Measurements from ENCODE around the gene GOSR2. TPM values are rescaled to one million over a fixed set of nuclear protein-coding genes. Genes with fewer than 3 reads are reported as not detected.

The GOSR2 gene
- polyA plus RNA-seq, 1 donor from 2014 or later, result 41.4 TPM

DNA sequence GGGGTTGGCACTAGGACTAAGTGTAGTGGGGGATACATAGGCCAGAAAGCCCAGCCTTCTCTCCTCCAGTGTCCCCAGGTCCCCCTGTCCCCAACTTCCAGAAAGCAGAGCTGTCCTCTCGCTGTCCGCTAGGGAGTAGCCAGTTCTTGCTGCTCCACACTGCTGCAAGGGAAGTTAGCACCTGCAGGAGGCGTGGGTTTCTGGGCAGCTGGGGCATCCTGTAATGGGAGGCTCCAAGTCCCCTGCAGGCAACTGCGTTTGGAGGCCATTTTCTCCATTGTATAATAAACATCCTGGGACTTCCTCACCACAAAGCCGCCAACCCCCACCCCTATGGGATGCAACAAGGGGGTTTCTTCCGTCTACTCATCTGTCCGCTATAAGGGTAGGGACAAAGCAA lies 54.4 kb downstream of the GOSR2 start:
- Histone ChIP-seq H3K9me2 (ENCODE audit: insufficient read depth, low read length) (no peaks in the 10 kb centered on the region), H3K27me3 (ENCODE audit: insufficient read depth, low read depth, low read length) (peaks cover 34% of the 10 kb centered on the region), H2AFZ (ENCODE audit: low read depth, low read length) (no peak overlapping the region), H3K9ac (ENCODE audit: low read length) (no peak overlapping the region), H3K9me3 (ENCODE audit: low read length) (no peaks in the 10 kb centered on the region), H3K4me2 (ENCODE audit: low read length) (no peak overlapping the region), H3K79me2 (replicated peaks; ENCODE audit: insufficient read depth, low read length) (no peaks in the 10 kb centered on the region), H3F3A (ENCODE audit: insufficient read depth, low read length, poor library complexity, severe bottlenecking) (no peaks in the 10 kb centered on the region), H3K4me3 (ENCODE audit: low read length) (peak overlapping the region; percentile 76), H3K27ac (ENCODE audit: low read length) (no peak overlapping the region), H4K20me1 (ENCODE audit: insufficient read depth) (no peaks in the 10 kb centered on the region), H3K36me3 (ENCODE audit: insufficient read depth, low read length) (no peaks in the 10 kb centered on the region)
- no peak for TF ChIP-seq SMC3 (conservative IDR thresholded peaks at IDR 0.05; ENCODE audit: poor library complexity)
- TF ChIP-seq, protein P1, sequence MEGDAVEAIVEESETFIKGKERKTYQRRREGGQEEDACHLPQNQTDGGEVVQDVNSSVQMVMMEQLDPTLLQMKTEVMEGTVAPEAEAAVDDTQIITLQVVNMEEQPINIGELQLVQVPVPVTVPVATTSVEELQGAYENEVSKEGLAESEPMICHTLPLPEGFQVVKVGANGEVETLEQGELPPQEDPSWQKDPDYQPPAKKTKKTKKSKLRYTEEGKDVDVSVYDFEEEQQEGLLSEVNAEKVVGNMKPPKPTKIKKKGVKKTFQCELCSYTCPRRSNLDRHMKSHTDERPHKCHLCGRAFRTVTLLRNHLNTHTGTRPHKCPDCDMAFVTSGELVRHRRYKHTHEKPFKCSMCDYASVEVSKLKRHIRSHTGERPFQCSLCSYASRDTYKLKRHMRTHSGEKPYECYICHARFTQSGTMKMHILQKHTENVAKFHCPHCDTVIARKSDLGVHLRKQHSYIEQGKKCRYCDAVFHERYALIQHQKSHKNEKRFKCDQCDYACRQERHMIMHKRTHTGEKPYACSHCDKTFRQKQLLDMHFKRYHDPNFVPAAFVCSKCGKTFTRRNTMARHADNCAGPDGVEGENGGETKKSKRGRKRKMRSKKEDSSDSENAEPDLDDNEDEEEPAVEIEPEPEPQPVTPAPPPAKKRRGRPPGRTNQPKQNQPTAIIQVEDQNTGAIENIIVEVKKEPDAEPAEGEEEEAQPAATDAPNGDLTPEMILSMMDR (IDR thresholded peaks at IDR 0.05; ENCODE audit: poor library complexity, severe bottlenecking), result peak; percentile 40

DNA sequence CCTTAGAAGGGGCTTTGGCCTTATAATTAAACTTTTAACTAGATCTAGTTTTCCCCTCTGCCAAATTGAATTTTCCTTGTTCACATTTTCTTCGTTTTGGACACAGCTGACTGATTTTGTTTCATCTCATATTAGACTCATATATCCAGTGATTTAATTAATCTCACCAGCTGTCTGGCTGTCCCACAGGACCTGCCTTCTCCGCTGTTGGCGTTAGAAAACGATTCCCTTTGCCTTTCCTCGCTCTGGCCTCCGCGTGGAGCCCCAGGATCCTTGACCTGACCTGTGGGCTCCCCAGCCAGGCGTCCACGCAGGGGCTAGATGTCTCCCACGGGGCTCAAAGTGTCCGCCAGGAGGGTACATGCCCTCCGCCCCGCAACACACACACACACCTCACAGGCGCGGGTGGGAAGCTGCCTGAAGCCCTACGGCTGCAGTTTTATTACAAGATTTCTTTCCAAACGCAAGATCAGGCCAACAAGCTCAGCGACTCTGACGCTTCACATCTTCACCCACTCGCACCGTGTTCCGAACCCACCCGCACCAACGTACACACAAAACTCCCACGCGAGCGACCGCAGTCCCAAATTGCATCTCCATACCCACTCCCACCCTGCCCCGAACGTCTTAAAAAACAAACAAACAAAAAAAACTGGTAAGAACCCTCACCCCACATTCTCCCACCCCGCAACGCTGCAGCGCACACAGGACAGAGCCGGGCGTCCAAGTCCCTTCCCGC lies 55.0 kb downstream of the GOSR2 start:
- no peaks in the 10 kb centered on the region for H3K79me2 ChIP-seq (replicated peaks; ENCODE audit: insufficient read depth, low read length)
- H3K9me3 ChIP-seq (ENCODE audit: low read length), result no peaks in the 10 kb centered on the region
- H3K9ac ChIP-seq (ENCODE audit: low read length), result peak overlapping the region; percentile 51
- H3K36me3 ChIP-seq (ENCODE audit: insufficient read depth, low read length), result no peaks in the 10 kb centered on the region
- H3K4me3 ChIP-seq (ENCODE audit: low read length), result peak overlapping the region; percentile 76
- H2AFZ ChIP-seq (ENCODE audit: low read depth, low read length), result no peak overlapping the region
- peaks cover 34% of the 10 kb centered on the region for H3K27me3 ChIP-seq (ENCODE audit: insufficient read depth, low read depth, low read length)
- H3K9me2 ChIP-seq (ENCODE audit: insufficient read depth, low read length), result no peaks in the 10 kb centered on the region
- TF ChIP-seq EZH2 (IDR thresholded peaks at IDR 0.05; ENCODE audit: borderline replicate concordance, insufficient read depth, low read length, poor library complexity, severe bottlenecking), result no peak
- peak; percentile 29 for TF ChIP-seq POLR2AphosphoS5 (IDR thresholded peaks at IDR 0.05)
- H4K20me1 ChIP-seq (ENCODE audit: insufficient read depth), result no peaks in the 10 kb centered on the region
- no peaks in the 10 kb centered on the region for H3F3A ChIP-seq (ENCODE audit: insufficient read depth, low read length, poor library complexity, severe bottlenecking)
- no peak overlapping the region for H3K4me2 ChIP-seq (ENCODE audit: low read length)
- H3K27ac ChIP-seq (ENCODE audit: low read length), result no peak overlapping the region

DNA sequence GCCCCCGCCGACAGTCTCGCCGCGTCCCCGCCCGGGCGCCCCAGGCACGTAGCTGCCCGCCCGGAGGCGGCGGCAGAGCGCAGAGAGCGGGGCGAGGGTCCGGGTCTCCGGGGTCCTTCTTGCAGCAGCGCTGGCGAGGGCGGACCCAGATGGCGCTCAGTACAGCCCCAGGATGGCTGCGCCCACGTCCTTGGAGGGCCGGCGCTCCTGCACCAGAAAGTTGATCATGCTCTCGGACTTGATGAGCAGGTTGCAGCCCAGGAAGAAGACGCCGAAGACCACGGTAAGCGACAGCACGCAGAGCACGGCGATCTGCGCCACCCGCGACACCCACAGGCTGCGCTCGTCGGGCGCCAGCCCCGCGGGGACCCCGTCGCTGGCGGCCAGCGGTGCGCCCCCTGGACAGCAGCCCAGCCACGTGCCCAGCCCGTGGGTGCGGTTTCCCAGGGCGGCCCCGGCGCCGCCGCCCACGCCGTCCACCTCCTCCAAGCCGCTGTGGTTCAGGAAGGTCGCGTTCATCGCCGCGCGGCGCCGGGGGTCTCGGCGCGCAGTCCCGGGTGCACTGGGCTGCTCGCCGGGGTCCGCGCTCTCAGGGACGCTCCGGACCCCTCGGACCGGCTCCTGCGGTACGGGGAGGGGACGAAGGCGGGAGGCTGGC lies 55.7 kb downstream of the GOSR2 start:
- peak overlapping the region; percentile 51 for H3K9ac ChIP-seq (ENCODE audit: low read length)
- H3K4me3 ChIP-seq (ENCODE audit: low read length), result peak overlapping the region; percentile 76
- no peaks in the 10 kb centered on the region for H3F3A ChIP-seq (ENCODE audit: insufficient read depth, low read length, poor library complexity, severe bottlenecking)
- H4K20me1 ChIP-seq (ENCODE audit: insufficient read depth), result no peaks in the 10 kb centered on the region
- H2AFZ ChIP-seq (ENCODE audit: low read depth, low read length), result no peak overlapping the region
- H3K27me3 ChIP-seq (ENCODE audit: insufficient read depth, low read depth, low read length), result peaks cover 34% of the 10 kb centered on the region
- H3K4me2 ChIP-seq (ENCODE audit: low read length), result peak overlapping the region; percentile 41
- TF ChIP-seq, protein P1 (IDR thresholded peaks at IDR 0.05; ENCODE audit: poor library complexity, severe bottlenecking), result peak; percentile 12
- TF ChIP-seq SMC3 (conservative IDR thresholded peaks at IDR 0.05; ENCODE audit: poor library complexity) (no peak), MXI1 (conservative IDR thresholded peaks at IDR 0.05; ENCODE audit: poor library complexity, severe bottlenecking) (peak; percentile 63)
- no peaks in the 10 kb centered on the region for H3K79me2 ChIP-seq (replicated peaks; ENCODE audit: insufficient read depth, low read length)
- H3K36me3 ChIP-seq (ENCODE audit: insufficient read depth, low read length), result no peaks in the 10 kb centered on the region
- H3K9me3 ChIP-seq (ENCODE audit: low read length), result no peaks in the 10 kb centered on the region
- H3K9me2 ChIP-seq (ENCODE audit: insufficient read depth, low read length), result no peaks in the 10 kb centered on the region
- no peak overlapping the region for H3K27ac ChIP-seq (ENCODE audit: low read length)

Measured in neural cell (in vitro differentiated cells).